ENCODE measurements around the gene SLC38A1. TPM values are rescaled to one million over a fixed set of nuclear protein-coding genes. Genes with fewer than 3 reads are reported as not detected.
"Not testable (repeated sequence)": the region's sequence is repeated elsewhere in the genome, so short reads cannot be mapped to it uniquely, and the experiment has no call there.

The SLC38A1 gene
- total RNA-seq, 2 donors from 2014 or later, result 117 to 118 TPM

GRCh38 chr12:46299851-46300250 lies 31.0 kb upstream of the SLC38A1 start:
- Histone ChIP-seq H3K9me3 (no peaks in the 10 kb centered on the region), H3K9ac (ENCODE audit: low read depth in 2 of 2, low read length in 2 of 2) (no peak overlapping the region), H3K4me3 (no peak overlapping the region), H3K4me1 (no peaks in the 10 kb centered on the region), H3K27me3 (no peaks in the 10 kb centered on the region), H3K36me3 (no peaks in the 10 kb centered on the region), H3K27ac (no peak overlapping the region)
- intact Hi-C loops (cut with DNase I), result loop anchor here (5.0 kb wide), 1 partner anchor 178 kb away; no protein-coding TSS in a partner anchor
- TF ChIP-seq, protein P1, sequence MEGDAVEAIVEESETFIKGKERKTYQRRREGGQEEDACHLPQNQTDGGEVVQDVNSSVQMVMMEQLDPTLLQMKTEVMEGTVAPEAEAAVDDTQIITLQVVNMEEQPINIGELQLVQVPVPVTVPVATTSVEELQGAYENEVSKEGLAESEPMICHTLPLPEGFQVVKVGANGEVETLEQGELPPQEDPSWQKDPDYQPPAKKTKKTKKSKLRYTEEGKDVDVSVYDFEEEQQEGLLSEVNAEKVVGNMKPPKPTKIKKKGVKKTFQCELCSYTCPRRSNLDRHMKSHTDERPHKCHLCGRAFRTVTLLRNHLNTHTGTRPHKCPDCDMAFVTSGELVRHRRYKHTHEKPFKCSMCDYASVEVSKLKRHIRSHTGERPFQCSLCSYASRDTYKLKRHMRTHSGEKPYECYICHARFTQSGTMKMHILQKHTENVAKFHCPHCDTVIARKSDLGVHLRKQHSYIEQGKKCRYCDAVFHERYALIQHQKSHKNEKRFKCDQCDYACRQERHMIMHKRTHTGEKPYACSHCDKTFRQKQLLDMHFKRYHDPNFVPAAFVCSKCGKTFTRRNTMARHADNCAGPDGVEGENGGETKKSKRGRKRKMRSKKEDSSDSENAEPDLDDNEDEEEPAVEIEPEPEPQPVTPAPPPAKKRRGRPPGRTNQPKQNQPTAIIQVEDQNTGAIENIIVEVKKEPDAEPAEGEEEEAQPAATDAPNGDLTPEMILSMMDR (IDR thresholded peaks at IDR 0.05), result no peak
- no peak for DNase-seq

- no peak overlapping the region for H3K27ac ChIP-seq
- H3K4me1 ChIP-seq, result no peaks in the 10 kb centered on the region
- DNase-seq, result no peak
- no peaks in the 10 kb centered on the region for H3K9me3 ChIP-seq
- intact Hi-C loops (cut with DNase I), result no loop called here
- H3K9ac ChIP-seq (ENCODE audit: low read depth in 2 of 2, low read length in 2 of 2), result no peak overlapping the region
- H3K27me3 ChIP-seq, result no peaks in the 10 kb centered on the region
- TF ChIP-seq, protein P1 (IDR thresholded peaks at IDR 0.05), result no peak
- H3K4me3 ChIP-seq, result no peak overlapping the region
- no peaks in the 10 kb centered on the region for H3K36me3 ChIP-seq
Observed at GRCh38 chr12:46298261-46298660, 29.4 kb upstream of the SLC38A1 start.

DNA sequence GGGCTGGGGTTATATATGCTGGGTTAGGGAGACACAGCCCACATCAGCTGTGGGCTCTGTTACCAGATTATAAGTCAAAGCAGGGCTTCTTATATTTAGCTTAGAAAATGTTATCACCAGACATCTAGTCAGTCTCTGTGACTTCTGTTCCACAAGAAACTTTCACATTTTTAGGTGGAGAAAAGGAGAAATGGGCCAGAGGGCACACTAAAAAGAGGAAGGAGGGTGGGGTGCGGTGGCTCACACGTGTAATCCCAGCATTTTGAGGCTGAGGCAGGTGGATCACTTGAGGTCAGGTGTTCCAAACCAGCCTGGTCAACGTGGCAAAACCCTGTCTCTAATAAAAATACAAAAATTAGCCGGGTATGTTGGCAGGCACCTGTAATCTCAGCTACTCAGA lies 28.0 kb upstream of the SLC38A1 start:
- no peak for DNase-seq
- Histone ChIP-seq H3K27me3 (no peaks in the 10 kb centered on the region), H3K36me3 (no peaks in the 10 kb centered on the region), H3K9ac (ENCODE audit: low read depth in 2 of 2, low read length in 2 of 2) (no peak overlapping the region), H3K27ac (no peak overlapping the region), H3K9me3 (no peaks in the 10 kb centered on the region), H3K4me1 (no peaks in the 10 kb centered on the region), H3K4me3 (no peak overlapping the region)
- intact Hi-C loops (cut with DNase I), result no loop called here
- TF ChIP-seq, protein P1 (IDR thresholded peaks at IDR 0.05), result no peak

- Histone ChIP-seq H3K4me3 (no peak overlapping the region), H3K4me1 (no peaks in the 10 kb centered on the region), H3K27me3 (no peaks in the 10 kb centered on the region), H3K27ac (no peak overlapping the region), H3K9me3 (no peaks in the 10 kb centered on the region), H3K9ac (ENCODE audit: low read depth in 2 of 2, low read length in 2 of 2) (no peak overlapping the region), H3K36me3 (no peaks in the 10 kb centered on the region)
- intact Hi-C loops (cut with DNase I), result no loop called here
- TF ChIP-seq, protein P1 (IDR thresholded peaks at IDR 0.05), result no peak
- DNase-seq, result no peak
Observed at GRCh38 chr12:46292754-46293402, 24.0 kb upstream of the SLC38A1 start.

DNA sequence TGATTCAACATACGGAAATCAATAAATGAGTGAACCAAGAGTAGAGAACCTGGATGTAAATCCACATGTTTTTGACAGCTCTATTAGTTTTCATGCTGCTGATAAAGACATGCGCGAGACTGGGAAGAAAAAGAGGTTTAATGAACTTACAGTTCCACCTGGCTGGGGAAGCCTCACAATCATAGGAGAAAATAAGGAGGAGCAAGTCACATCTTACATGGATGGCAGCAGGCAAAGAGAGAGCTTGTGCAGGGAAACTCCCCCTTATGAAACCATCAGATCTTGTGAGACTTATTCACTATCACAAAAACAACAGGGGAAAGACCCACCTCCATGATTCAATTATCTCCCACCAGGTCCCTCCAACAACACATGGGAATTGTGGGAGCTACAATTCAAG lies 23.1 kb upstream of the SLC38A1 start:
- intact Hi-C loops (cut with DNase I); H3K4me3 ChIP-seq; H3K9ac ChIP-seq (ENCODE audit: low read depth in 2 of 2, low read length in 2 of 2): not testable (repeated sequence)

DNA sequence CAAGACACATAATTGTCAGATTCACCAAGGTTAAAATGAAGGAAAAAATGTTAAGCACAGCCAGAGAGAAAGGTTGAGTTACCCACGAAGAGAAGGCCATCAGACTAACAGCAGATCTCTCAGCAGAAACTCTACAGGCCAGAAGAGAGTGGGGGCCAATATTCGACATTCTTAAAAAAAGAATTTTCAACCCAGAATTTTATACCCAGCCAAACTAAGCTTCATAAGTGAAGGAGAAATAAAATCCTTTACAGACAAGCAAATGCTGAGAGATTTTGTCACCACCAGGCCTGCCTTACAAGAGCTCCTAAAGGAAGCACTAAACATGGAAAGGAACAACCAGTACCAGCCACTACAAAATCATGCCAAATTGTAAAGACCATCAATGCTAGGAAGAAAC lies 16.3 kb upstream of the SLC38A1 start:
- intact Hi-C loops (cut with DNase I); H3K27me3 ChIP-seq; H3K4me3 ChIP-seq; DNase-seq; H3K9me3 ChIP-seq; H3K36me3 ChIP-seq; H3K4me1 ChIP-seq; H3K9ac ChIP-seq (ENCODE audit: low read depth in 2 of 2, low read length in 2 of 2); H3K27ac ChIP-seq: not testable (repeated sequence)

More for the DNA sequence above, 23.1 kb upstream of the SLC38A1 start:
- not testable (repeated sequence) for H3K9me3 ChIP-seq, H3K36me3 ChIP-seq, H3K27me3 ChIP-seq, DNase-seq, H3K27ac ChIP-seq, H3K4me1 ChIP-seq

Data from colonic mucosa (tissue), 4 donors.